Stimulated activated CD8-positive, alpha-beta memory T cell treated with anti-CD3 and anti-CD28 coated beads, Interleukin-12 subunit alpha, Interleukin-12 subunit beta, amount 100 ng/mL, for 4 hours (primary cell): ENCODE data around the gene HAS3.
"Not testable (repeated sequence)": the region's sequence is repeated elsewhere in the genome, so short reads cannot be mapped to it uniquely, and the experiment has no call there.

Experiments
- DNase-seq: peaks from one replicate; pipeline ENCODE4 v3.0.0-alpha.2; 2020; ENCODE audit warnings: low read depth

The HAS3 gene

DNA sequence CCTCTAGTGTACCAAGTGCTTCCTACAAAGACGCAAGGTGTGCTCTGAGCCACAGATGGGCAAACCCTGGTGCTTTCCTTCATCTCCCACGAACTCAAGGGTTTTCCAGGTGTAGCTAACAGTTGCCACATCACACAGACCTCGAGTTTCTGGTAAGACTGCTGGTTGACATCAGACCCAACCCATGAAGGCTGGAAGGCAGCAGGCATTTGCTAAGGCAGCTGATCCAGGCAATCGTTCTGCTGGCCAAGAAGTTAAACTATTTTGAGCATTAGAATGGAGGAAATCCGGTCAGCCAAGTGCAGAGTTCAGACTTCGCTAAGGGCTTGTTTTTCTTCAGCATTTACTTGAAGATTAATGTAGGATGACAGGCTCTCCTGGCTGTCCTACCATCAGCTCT, 11.5 kb downstream of the HAS3 start:
- DNase-seq = no peak

DNA sequence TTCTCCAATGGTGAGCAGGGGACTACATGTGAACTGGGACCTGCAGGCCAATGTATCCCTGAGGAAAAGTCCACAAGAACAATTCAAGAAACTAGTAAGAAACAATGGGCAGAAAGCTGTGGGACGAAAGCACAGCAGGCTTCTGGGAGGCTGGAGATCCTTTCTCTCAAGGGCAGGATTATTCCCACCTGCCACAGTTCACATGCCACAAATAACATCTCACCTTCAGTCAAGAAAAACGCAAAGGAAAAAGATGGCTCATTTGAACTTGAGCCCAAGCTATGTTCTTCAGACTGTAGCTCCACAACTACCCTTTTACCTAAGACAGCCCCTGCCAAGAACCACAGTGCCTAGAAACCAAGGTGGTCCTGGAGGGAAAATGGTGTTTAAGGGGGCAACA, 13.0 kb downstream of the HAS3 start:
- no peak for DNase-seq

DNA sequence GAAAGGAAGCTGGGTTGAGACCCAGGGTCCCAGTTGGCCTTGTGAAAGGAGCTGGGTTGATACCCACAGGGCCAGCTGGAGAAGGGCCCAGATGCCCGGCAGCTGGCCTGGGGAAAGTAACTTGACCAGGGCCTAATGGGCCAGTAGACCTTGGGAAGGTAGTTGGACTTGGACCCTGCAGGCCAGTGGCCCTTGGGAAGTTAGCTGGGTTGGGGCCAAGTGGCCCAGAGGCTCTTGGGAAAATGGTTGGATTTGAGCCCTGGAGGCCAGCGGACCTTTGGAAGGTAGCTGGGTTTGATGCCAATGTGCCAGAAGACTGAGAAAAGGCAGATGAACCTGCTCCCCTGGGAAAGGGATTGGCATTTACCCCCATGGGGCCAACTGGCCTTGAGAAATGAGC, 13.5 kb downstream of the HAS3 start:
- no peak for DNase-seq

DNA sequence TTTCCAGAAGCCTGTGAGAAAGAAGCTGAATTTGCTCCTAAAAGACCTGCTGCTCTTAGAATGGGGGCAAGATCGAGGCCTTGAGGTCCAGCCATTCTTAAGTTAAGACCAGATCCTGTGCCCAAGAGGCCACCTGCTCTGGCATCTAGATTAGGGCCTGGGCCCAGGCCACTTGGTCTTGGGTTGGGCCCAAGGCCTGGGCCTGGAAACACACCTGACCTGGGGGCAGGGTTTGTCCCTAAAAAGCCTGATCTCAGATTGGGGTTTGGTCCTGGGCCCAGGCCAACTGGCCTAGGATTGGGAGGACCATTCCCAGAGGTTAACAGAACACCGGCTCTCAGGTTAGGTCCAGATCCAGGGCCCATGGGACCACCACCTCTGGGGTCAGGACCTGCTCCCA, 14.1 kb downstream of the HAS3 start:
- DNase-seq = no peak

DNA sequence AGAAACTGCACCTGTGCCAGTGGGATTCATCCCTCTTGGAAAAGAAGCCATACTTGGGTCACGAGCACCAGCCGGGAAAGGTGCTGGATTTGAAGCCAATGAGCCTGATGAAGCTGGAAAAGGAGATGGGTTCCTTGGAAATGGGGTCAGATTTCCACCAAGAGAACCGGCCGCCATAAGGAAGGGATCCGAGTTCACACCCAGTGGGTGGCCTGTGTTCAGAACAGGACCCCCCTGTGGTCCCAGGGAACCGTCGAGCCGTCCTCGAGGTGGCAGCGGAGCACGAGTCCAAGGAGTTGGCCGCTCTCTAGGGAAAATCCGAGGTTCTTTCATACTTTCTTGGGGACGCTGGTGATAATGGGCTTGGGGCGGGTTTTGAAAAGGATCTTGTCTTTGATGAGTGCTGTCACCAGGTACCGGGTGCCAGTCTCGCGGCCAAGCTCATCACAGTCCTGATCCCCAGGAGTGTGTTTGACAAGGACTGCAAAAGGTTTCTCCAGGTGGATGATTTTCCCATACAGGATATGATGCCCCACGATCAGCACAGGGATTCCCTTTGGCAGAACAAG, 14.7 kb downstream of the HAS3 start:
- no peak for DNase-seq

DNA sequence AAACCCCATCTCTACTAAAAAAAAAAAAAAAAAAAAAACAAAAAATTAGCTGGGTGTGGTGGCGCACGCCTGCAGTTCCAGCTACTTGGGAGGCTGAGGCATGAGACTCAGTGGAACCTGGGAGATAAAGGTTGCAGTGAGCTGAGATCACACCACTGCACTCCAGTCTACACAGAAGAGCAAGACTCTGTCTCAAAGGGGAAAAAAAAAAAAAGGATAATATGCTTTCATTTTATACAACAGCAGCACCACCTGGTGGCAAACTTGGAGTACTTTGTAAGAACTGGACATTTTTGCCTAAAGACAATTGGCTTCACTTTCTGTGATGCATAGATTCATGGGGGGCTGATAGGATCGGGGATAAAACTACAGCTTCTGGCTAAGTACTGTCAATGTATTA, 18.5 kb downstream of the HAS3 start:
- peak; percentile 25 for DNase-seq

DNA sequence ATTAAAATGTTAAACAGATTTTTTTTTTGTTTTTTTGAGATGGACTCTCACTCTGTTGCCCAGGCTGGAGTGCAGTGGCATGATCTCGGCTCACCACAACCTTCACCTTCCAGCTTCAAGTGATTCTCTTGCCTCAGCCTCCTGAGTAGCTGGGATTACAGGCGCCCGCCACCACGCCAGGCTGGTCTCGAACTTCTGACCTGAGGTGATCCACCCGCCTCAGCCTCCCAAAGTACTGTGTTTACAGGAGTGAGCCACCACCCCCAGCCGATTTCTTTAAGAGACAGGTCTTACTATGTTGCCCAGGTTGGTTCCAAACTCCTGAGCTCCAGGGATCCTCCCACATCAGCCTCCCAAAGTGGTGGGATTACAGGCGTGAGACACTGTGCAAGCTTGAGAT, 19.0 kb downstream of the HAS3 start:
- not testable (repeated sequence) for DNase-seq

DNA sequence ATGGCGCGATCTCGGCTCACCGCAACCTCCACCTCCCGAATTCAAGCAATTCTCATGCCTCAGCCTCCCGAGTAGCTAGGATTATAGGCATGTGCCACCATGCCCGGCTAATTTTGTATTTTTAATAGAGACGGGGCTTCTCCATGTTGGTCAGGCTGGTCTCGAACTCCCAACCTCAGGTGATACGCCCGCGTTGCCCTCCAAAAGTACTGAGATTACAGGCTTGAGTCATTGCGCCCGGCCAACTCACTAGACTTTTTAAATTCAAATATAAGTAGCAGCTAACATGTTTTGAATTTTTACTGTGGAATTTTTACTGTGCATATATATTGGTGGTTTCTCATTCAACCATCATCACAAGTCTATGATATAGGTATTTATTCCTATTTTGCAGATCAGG, 19.5 kb downstream of the HAS3 start:
- not testable (repeated sequence) for DNase-seq

DNA sequence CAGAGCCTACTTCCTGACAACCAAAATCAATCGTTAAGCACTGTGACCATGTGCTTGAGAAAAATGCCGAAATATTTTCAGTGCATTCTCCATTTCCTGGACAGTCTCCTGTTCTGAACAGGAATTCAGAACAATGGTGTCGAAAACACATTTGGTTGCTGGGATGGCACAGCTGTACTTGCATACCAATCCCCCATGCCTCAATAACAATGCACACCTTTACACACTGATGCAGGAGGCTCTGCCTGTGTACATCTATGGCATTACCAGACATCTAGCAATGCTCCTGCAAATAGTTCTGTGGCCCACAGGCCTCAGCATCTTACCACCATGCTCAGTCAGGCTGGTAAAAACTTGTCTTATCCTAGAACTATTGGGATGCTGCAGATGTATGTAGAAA, 20.8 kb downstream of the HAS3 start:
- DNase-seq = no peak

DNA sequence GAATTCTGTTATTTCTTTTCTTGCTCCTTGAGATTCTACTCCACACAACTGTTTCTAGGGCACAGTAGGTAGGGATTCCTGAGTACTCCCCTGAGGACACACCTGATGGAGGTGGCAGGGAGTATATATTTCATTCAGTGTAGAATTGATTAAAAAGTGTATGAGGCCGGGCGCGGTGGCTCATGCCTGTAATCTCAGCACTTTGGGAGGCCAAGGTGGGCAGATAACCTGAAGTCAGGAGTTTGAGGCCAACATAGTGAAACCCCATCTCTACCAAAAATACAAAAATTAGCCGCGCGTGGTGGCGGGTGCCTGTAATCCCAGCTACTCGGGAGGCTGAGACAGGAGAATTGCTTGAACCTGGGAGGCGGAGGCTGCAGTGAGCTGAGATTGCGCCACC, 21.3 kb downstream of the HAS3 start:
- not testable (repeated sequence) for DNase-seq

DNA sequence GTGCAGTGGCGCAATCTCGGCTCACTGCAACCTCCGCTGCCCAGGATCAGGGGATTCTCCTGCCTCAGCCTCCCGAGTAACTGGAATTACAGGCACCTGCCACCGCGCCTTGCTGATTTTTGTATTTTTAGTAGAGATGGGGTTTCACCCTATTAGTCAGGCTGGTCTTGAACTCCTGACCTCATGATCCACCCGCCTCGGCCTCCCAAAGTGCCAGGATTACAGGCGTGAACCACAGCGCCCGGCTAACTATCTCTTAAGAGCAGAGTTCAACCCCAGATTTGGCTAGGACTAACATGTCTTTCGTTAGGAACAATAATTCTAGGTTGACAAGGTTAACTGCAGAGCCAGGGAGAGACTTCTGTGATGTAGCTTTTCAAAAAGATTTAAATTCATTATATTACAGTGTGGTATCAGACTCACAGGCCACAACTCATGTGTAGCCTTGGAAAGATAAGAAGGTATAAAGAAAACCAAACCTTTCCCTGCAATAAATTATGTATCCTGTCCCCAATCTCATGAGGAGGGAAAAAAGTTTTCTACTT, 22.6 kb downstream of the HAS3 start:
- DNase-seq = no peak

DNA sequence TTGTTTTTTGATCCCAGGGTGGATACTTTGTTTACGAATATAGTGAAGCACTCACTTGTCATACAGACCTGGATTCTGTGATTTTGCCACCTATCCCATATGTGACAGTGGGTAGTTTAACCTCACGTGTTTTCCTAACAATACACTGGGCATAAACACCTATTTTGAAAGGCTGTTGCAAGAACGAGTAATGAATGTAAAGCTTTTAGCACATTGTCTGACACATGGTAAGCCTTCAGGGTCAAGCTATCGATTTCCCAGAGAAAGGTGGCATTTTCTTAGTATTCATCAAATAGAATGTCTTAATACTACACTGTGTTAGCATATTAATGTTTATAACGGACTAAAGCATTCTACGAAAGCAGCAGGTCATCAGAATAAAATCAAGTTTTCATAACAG, 25.0 kb downstream of the HAS3 start:
- DNase-seq = no peak

DNA sequence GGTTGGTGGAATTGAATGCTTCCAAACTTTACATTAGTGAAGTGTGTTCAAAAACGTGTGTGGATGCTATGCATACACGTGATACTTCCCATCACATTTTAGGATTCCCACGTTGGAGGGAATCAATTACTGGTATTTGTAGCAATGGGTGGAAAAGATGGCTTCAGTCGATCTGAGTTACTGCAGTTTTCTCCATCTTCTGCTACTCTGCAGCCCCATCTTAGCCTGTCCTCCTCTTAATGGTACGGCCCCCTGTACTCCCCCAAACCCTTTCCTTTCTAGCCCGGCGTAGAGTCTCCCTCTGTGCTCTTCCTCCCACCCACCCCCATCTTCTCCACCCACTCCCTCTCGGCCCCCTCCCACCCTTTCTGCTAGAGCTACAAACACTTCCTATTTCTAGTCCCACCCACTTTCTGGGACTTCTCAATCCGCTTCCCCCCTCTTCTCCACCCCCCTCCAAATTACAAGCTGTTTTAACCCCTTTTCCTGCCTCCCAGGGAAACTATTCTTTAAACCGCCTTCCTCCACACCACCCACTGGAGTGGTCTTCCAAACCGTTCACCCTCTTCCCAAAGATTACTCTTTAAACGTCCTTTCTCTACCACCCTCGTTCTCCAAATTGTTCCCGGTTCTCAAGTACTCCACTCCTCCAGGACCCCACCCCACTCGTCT, 25.9 kb downstream of the HAS3 start:
- no peak for DNase-seq

DNA sequence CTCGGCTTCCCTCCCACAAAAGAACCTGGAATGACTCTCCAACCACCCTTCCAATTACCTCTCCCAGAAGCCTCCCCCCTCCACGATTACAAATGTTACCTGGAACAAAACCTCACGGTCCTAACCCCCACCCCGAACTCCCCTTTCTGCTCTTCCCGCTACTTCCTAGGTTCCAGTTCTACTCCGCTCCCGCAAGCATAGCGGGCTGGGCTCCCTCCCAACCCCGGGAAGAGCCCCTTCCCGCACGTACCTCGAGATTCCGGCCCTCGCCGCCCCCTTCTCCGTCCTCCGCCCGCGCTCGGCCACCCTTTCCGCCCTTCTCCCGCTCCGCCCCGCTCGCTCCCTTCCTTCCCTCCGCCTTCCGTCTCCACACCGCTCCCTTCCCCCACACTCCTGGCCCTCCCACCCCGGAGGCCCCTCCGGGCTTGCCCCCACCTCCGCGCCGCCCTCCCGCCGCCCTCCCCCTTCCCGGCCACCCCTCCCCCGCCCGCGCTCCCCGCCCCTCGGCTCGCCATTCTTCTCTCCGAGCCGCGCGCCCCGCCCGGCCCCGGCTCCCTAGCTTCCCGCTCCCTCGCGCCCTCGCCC, 26.5 kb downstream of the HAS3 start:
- peak; percentile 63 for DNase-seq

DNA sequence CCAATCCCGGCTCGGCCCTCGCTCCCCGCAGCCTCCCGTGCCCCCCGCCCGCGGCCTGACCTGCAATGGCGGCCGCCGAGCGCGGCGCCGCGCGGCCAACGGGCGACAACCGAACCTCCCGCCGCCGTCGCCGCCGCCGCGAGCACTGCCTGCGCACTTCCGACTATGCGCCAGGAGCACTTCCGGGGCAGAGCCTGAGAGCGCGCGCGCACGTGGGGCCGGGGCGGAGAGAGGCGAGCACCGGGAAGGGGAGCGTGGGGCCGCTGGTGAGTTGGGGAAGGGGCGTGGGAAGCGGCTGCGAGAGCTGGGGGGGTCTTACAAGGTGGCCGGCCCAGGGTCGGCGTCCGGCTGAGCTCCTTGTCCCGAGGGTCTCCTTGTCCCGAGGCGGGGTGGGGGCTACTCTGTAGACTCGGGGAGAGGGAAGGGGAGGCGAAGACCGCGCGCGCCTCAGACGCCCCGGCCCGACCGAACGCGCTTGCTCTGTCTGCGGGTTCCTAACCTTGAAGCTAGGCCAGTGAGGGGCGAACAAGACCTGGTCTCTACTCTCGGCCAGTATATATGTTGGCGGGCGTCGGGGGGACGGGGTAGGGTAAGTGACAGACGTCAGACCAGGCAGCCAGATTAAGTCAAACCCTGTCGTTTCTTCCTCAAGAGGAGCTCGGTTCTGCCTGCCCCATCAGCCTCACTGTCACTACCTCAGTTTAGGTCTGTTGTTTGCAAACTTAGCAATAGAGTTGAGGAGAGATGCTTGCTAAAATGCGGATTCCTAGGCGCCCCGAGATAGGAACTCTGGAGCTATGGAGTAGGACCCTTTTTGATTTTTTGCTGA, 27.2 kb downstream of the HAS3 start, which contains the start of the genes CHTF8 and UTP4:
Gene CHTF8 (minus strand): TSS at position 165 of the 829 bp plus-strand sequence. CDS start 11,130 bp downstream, outside the sequence.
Gene UTP4 (plus strand): TSS at position 226 of the 829 bp plus-strand sequence. CDS start 811 bp downstream, outside the sequence.
- peak; percentile 77 for DNase-seq

DNA sequence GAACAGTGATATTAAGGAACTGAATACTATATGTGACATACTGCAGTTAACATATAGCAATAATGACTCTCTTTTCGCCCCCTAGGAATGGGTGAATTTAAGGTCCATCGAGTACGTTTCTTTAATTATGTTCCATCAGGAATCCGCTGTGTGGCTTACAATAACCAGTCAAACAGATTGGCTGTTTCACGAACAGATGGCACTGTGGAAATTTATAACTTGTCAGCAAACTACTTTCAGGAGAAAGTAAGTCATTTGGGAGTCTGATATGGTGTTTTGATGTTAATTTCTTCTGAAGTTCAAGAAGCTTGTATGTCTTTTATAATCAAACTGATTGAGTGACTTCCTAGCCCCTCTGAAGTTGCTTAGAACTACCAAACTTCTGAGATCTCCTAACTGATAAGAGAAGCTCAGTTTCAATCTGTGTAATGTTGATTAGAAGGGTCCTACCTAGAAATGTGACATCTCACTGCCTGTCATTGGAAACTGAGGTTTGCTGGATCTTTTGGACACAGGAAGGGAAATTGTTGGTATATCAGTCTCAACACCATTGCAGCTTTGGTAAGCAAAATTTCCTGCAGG, 28.0 kb downstream of the HAS3 start:
- no peak for DNase-seq

DNA sequence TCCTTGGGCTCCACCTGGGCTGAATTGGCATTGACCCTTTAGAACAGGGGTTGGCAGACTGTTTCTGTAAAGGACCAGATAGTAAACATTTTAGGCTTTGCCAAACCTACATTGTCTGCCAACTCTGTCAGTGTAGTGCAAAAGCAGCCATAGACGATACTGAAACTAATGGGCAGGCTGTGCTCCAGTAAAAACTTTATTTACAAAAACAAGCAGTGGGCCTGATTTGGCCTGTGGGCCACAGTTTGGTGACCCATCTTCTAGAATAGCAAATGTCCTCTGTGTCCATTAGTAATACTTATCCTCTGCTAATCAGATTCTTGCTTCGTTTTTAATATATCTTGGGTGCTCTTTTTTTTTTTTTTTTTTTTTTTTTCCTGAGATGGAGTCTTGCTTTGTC, 33.2 kb downstream of the HAS3 start:
- no peak for DNase-seq

DNA sequence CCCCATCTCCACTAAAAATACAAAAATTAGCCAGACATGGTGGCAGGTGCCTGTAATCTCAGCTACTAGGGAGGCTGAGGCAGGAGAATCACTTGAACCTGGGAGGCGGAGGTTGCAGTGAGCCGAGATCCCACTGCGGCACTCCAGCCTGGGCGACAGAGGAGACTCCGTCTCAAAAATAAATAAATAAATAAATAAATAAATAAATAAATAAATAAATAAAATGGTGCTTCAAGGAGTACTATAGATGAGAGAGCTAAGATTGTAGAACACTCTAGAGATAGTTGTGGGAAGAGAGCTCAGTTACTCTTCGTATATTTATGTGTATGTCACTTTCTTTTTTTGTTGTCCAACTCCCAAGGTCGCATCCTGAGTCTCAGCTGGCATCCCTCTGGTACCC, 34.0 kb downstream of the HAS3 start:
- not testable (repeated sequence) for DNase-seq

DNA sequence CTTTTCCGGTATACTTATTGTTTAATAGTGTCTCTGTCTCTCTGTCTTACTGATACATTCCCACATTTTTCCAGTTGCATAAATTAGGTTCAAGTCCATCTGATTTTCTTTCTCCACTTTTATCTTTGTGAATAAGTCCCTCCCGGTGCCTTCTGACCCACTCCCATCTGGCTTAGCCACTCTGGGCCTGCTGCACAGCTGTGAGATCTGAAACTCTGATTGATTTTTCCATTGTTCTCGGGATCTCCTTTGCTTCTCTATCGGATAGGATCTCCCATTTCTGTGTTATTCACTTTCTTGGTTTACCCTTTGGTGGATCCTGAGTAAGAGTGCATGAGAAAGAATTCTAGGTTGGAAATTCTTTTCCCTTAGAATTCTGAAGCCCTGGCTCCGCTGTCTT, 35.6 kb downstream of the HAS3 start:
- DNase-seq = no peak

DNA sequence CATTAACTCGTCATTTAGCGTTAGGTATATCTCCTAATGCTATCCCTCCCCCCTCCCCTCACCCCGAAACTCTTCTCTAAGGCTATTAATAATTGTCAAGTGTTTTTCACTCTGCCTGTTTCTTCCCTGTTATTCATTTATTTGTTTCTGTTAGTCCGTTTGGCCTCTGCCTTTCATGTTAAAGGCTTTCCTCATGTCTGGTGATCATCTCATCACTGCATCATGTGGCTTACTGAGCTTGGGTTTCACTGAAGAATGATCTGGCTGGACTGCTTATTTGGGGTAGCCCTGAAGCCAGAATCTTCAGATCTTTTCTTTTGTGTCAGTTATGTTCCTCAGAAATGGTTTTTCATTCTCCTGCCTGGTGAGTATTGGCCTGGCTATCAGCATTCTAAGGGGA, 36.5 kb downstream of the HAS3 start:
- DNase-seq = no peak

DNA sequence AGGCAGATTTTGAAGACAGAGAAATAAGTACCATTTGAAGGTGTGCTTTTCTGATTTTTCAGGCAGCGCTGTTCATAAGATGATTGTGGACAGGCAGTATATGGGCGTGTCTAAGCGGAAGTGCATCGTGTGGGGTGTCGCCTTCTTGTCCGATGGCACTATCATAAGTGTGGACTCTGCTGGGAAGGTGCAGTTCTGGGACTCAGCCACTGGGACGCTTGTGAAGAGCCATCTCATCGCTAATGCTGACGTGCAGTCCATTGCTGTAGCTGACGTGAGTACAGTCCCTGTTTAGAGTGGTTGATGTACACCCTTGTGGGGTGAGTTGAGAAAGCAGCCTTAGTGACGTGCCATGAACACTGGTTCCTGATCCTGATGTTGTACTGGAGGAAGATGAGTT, 37.7 kb downstream of the HAS3 start:
- DNase-seq = no peak

DNA sequence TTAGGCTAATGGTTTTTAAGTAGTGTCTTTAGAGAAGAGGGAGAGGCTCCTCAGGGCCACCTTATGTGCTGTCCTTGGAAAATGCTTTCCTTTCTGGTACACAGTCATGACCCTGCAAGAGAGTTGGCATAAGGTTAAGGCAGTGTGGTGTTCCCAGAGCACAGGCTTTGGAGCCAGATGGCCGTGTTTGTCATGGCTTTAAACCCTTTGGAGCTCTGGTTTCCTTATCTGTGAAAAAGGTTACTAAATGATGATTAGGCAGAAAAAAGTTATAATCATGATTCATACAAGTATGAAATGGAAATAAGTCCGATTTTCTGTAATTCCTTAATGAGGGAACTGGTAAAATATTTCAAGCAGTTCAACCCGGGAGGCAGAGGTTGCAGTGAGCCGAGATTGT, 40.2 kb downstream of the HAS3 start:
- DNase-seq = no peak
